OCI-LY3 (cell line): ENCODE measurements around the gene MTMR11.

Experiments used
- H2AFZ ChIP-seq: fragments of 200-600, 300-600 bp; shearing (Covaris generic); 2 replicates; pipeline ENCODE4 v1.6.0; 2014; ENCODE audit warnings: antibody characterized with exemption, low read depth, low read length
- H3K27ac ChIP-seq: fragments of 200-600, 300-600 bp; sonication (generic); 2 replicates; pipeline ENCODE4 v1.5.1; 2014; ENCODE audit warnings: mild to moderate bottlenecking, low read length, moderate library complexity, mixed read lengths
- H3K27me3 ChIP-seq: fragments of 200-600, 300-600 bp; sonication (generic); 2 replicates; pipeline ENCODE4 v1.6.1; 2014; ENCODE audit warnings: low read depth, low read length, mixed read lengths
- H3K36me3 ChIP-seq: fragments of 200-600, 300-600 bp; sonication (generic); replicated peaks from 2 replicates; pipeline ENCODE3; 2014; ENCODE audit warnings: low read depth, low read length, mixed read lengths
- H3K4me1 ChIP-seq: fragments of 300-600, 200-600 bp; sonication (generic); 2 replicates; pipeline ENCODE4 v1.6.1; 2014; ENCODE audit warnings: low read length, mixed read lengths
- H3K4me2 ChIP-seq: fragments of 200-600, 300-600 bp; sonication (generic); 2 replicates; pipeline ENCODE4 v1.6.1; 2014; ENCODE audit warnings: low read length, mixed read lengths
- H3K4me3 ChIP-seq: fragments of 300-600, 200-600 bp; sonication (generic); 2 replicates; pipeline ENCODE4 v1.5.1; 2014; ENCODE audit warnings: antibody characterized with exemption, mild to moderate bottlenecking, low read length, moderate library complexity
- H3K79me2 ChIP-seq: fragments of 300-600, 200-600 bp; shearing (Covaris generic); 2 replicates; pipeline ENCODE4 v1.6.1; 2014; ENCODE audit warnings: mild to moderate bottlenecking, low read length, mixed read lengths
- H3K9ac ChIP-seq: fragments of 300-600, 200-600 bp; shearing (Covaris generic); 2 replicates; pipeline ENCODE4 v1.6.0; 2014; ENCODE audit warnings: mild to moderate bottlenecking, low read length, moderate library complexity
- H3K9me3 ChIP-seq: fragments of 200-600, 300-600 bp; shearing (Covaris generic); 2 replicates; pipeline ENCODE4 v1.6.1; 2014; ENCODE audit warnings: low read length, mixed read lengths; ENCODE audit not compliant: insufficient read depth
- H4K20me1 ChIP-seq: fragments of 200-600, 300-600 bp; sonication (generic); 2 replicates; pipeline ENCODE4 v1.6.1; 2016; ENCODE audit warnings: low read length, mixed read lengths; ENCODE audit not compliant: insufficient read depth
- EZH2phosphoT487 ChIP-seq: fragments of 200-600 bp; shearing (Covaris generic); IDR thresholded peaks from 2 replicates; pipeline ENCODE4 v1.6.1; 2018; ENCODE audit warnings: antibody characterized with exemption, mixed run types, low read depth
- TF ChIP-seq, protein P1 (sequence below): fragments of 200-600, 300-600 bp; sonication (generic); IDR thresholded peaks from 2 replicates; pipeline ENCODE4 v1.5.1; 2014; ENCODE audit warnings: antibody characterized with exemption, low read length, low read depth

MTMR11 gene

DNA sequence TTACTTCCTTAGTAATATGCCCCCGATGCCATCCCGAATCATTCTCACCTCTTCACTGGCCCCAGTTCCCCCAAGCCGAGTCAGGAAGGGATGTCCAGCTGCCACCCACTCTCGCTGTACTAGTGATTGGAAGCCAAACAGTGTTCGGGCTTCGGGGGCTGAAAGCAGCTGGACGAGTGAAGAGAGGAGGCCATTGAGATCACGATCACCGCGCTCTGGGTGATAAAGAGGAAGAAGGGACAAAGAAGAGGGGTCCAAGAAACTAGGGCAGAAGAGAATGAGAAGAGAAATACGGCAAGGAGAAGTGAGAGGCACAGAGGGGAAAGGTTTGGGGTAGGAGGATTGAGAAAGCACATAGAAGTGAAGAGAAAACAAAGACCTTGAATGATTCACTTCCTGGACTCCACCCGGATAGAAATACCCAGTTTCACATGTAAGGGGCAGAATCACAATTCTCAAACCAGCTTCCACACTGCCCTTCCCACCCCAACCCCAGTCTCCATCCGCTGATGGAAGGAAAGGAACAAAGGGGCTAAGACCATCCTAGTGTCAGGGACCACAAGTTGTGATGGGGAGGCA, 5.4 kb downstream of the MTMR11 start:
- Histone ChIP-seq H2AFZ (no peak overlapping the region), H3K27me3 (no peaks in the 10 kb centered on the region), H3K9ac (no peak overlapping the region), H3K9me3 (no peaks in the 10 kb centered on the region), H3K4me3 (no peak overlapping the region), H4K20me1 (peaks cover 9% of the 10 kb centered on the region; the same call in 1 of the 2 replicates), H3K4me2 (no peak overlapping the region), H3K36me3 (peaks cover 1% of the 10 kb centered on the region), H3K79me2 (peaks cover 13% of the 10 kb centered on the region), H3K27ac (no peak overlapping the region), H3K4me1 (peaks cover 24% of the 10 kb centered on the region)
- TF ChIP-seq EZH2phosphoT487 = no peak
- TF ChIP-seq, protein P1, sequence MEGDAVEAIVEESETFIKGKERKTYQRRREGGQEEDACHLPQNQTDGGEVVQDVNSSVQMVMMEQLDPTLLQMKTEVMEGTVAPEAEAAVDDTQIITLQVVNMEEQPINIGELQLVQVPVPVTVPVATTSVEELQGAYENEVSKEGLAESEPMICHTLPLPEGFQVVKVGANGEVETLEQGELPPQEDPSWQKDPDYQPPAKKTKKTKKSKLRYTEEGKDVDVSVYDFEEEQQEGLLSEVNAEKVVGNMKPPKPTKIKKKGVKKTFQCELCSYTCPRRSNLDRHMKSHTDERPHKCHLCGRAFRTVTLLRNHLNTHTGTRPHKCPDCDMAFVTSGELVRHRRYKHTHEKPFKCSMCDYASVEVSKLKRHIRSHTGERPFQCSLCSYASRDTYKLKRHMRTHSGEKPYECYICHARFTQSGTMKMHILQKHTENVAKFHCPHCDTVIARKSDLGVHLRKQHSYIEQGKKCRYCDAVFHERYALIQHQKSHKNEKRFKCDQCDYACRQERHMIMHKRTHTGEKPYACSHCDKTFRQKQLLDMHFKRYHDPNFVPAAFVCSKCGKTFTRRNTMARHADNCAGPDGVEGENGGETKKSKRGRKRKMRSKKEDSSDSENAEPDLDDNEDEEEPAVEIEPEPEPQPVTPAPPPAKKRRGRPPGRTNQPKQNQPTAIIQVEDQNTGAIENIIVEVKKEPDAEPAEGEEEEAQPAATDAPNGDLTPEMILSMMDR = no peak

DNA sequence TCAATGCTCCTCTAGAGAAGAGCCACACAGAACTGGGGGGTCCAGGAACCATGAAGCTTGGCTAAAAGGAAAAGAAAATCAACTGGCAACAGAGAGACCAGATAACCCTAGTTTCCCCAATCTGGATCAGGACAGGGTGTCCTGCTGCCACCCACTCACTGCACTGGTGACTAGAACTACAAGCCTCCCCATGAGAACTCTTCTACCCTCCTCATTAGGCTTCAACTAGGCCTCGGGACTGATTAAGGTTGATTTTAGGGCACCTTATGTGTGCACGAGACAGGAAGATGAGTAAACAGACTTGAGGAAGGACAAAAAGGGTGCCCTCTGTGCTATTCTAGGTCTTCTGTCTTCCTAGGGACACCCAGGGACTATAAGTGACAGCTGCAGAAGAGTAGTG, 6.8 kb downstream of the MTMR11 start:
- H3K9me3 ChIP-seq = no peaks in the 10 kb centered on the region
- H4K20me1 ChIP-seq = peaks cover 10% of the 10 kb centered on the region; the same call in 1 of the 2 replicates
- peaks cover 23% of the 10 kb centered on the region for H3K4me1 ChIP-seq
- peaks cover 28% of the 10 kb centered on the region for H3K79me2 ChIP-seq
- H3K27ac ChIP-seq = no peak overlapping the region
- peaks cover 16% of the 10 kb centered on the region for H3K36me3 ChIP-seq
- H3K4me3 ChIP-seq = no peak overlapping the region
- no peak overlapping the region for H3K9ac ChIP-seq
- H3K4me2 ChIP-seq = no peak overlapping the region
- no peaks in the 10 kb centered on the region for H3K27me3 ChIP-seq
- peak overlapping the region; percentile 66; the same call in 1 of the 2 replicates for H2AFZ ChIP-seq
- TF ChIP-seq, protein P1 = no peak

DNA sequence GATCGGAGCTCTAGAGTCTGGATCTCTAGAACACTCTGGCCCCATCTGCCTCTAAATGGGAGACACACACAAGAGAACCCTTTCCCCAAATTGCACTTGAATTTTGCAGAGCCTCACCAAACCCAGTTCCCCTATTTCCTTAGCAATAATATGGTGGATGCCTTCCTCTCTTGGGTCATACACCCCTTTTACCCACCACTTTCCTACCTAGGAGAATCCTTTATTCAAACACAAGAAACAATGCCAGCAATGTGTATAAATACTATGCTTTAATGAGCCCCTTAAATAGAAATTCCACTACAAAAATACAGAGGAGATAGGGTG, 8.3 kb downstream of the MTMR11 start:
- TF ChIP-seq, protein P1 = no peak
- TF ChIP-seq EZH2phosphoT487 = no peak
- Histone ChIP-seq H3K27ac (peak overlapping the region; percentile 86), H3K27me3 (no peaks in the 10 kb centered on the region), H4K20me1 (peaks cover 10% of the 10 kb centered on the region; the same call in 1 of the 2 replicates), H3K9ac (peak overlapping the region; percentile 90), H3K4me2 (peak overlapping the region; percentile 77), H2AFZ (no peak overlapping the region), H3K36me3 (peaks cover 30% of the 10 kb centered on the region), H3K4me3 (peak overlapping the region; percentile 80), H3K9me3 (no peaks in the 10 kb centered on the region), H3K4me1 (peaks cover 23% of the 10 kb centered on the region), H3K79me2 (peaks cover 31% of the 10 kb centered on the region)

DNA sequence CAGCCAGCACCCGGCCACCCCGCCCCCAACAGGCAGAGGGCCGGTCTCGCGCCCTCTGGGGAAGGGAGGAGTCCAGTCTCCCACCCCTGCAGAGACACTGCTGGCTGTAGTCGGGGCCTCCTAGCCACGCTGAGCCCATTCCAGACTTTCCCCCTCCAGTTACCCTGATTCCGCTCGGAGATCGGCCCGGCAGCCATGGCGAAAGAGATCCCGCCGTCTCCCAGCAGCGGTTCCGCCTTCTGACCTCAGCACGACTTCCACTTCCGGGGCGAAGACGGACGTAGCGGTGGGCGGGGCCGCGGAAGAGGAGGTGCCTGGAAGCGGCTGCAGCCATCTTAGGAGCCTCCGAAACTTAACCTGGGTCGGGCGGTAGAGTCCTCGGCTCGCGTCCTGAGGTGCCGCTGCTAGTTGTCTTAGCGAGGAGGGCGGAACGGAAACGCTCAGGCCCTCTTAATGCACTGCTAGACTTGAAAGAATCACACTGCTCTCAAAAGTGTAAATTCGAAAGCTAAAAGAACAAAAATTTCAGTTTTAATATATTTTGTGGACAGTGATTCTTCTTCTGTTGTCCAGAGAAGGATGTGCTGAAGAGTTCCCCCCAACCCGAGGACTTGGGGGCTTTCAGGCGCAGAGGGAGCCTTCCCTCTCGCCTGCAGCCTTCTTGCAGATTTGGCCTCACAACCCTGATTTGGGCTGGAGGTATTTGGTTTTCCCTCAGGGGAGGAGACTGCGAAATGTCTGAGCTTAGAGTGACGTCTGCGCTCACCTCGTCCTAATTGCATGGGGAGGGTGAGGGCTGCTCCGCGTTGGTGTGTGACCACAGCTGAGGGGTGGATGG, 8.9 kb downstream of the MTMR11 start, which contains the start of gene SF3B4:
Gene SF3B4 (minus strand): TSS at position 241 of the 838 bp plus-strand sequence. CDS start 44 bp downstream, at position 197.
- H2AFZ ChIP-seq = no peak within 1 kb of the TSS; the same call in 1 of the 2 replicates

More for the DNA sequence above, 8.9 kb downstream of the MTMR11 start, which contains the start of gene SF3B4:
- no peaks in the 10 kb centered on the region for H3K9me3 ChIP-seq
- H3K79me2 ChIP-seq = peaks cover 31% of the 10 kb centered on the region
- peak within 1 kb of the TSS; percentile 86 for H3K27ac ChIP-seq
- no peak for TF ChIP-seq EZH2phosphoT487
- TF ChIP-seq, protein P1 = no peak
- H3K4me1 ChIP-seq = peaks cover 23% of the 10 kb centered on the region
- no peaks in the 10 kb centered on the region for H3K27me3 ChIP-seq
- peaks cover 10% of the 10 kb centered on the region; the same call in 1 of the 2 replicates for H4K20me1 ChIP-seq
- peak within 1 kb of the TSS; percentile 90 for H3K9ac ChIP-seq
- peak within 1 kb of the TSS; percentile 80 for H3K4me3 ChIP-seq
- peak within 1 kb of the TSS; percentile 95 for H3K4me2 ChIP-seq
- peaks cover 36% of the 10 kb centered on the region for H3K36me3 ChIP-seq
